Measurements from ENCODE around the gene SYT2. TPM values are rescaled to one million over a fixed set of nuclear protein-coding genes. Genes with fewer than 3 reads are reported as not detected.

Gene SYT2
- total RNA-seq, 2 experiments from 2014 or later = not detected

- ATAC-seq = no peak
- H3K4me3 Mint-ChIP-seq = no peak overlapping the region
Measured at GRCh38 chr1:202703191-202703590, 7.1 kb downstream of the SYT2 start.

GRCh38 chr1:202702088-202702487 is 8.2 kb downstream of the SYT2 start:
- no peak for DNase-seq
- Mint-ChIP-seq H3K4me3 (no peak overlapping the region), H3K27me3 (peaks cover 32% of the 10 kb centered on the region), H3K36me3 (ENCODE audit: low read depth) (no peaks in the 10 kb centered on the region), H3K4me1 (no peaks in the 10 kb centered on the region), H3K27ac (no peak overlapping the region), H3K9me3 (ENCODE audit: low read depth) (no peaks in the 10 kb centered on the region)
- intact Hi-C loops (cut with DNase I, micrococcal nuclease) = no loop called here
- ChIA-PET CTCF (interaction anchor here (0.7 to 3.3 kb wide), 2 partner anchors 17 to 168 kb away, joined by 3 to 15 read pairs; no protein-coding TSS in a partner anchor), POLR2A (no interaction called here)
- ATAC-seq = no peak

More at GRCh38 chr1:202703191-202703590, 7.1 kb downstream of the SYT2 start:
- ChIA-PET POLR2A (interaction anchor here (0.8 kb wide), 1 partner anchor 10 kb away, joined by 3 read pairs; no protein-coding TSS in a partner anchor), CTCF (interaction anchor here (1.0 kb wide), 2 partner anchors 10 to 16 kb away, joined by 3 read pairs; no protein-coding TSS in a partner anchor)
- Mint-ChIP-seq H3K36me3 (ENCODE audit: low read depth) (no peaks in the 10 kb centered on the region), H3K4me1 (no peaks in the 10 kb centered on the region), H3K27ac (no peak overlapping the region), H3K27me3 (peaks cover 36% of the 10 kb centered on the region), H3K9me3 (ENCODE audit: low read depth) (no peaks in the 10 kb centered on the region)
- intact Hi-C loops (cut with DNase I, micrococcal nuclease) = no loop called here
- no peak for DNase-seq

GRCh38 chr1:202701200-202701599 is 9.1 kb downstream of the SYT2 start:
- no peak overlapping the region for H3K4me3 Mint-ChIP-seq
- ChIA-PET CTCF (interaction anchor here (0.7 to 3.3 kb wide), 4 partner anchors 18 to 1236 kb away, joined by 3 to 15 read pairs (median 4); no protein-coding TSS in a partner anchor), POLR2A (no interaction called here)
- no peaks in the 10 kb centered on the region for H3K4me1 Mint-ChIP-seq
- DNase-seq (no peak), ATAC-seq (no peak)
- intact Hi-C loops (cut with DNase I, micrococcal nuclease) = no loop called here
- H3K27me3 Mint-ChIP-seq = peaks cover 32% of the 10 kb centered on the region
- no peaks in the 10 kb centered on the region for H3K9me3 Mint-ChIP-seq (ENCODE audit: low read depth)
- no peaks in the 10 kb centered on the region for H3K36me3 Mint-ChIP-seq (ENCODE audit: low read depth)
- no peak overlapping the region for H3K27ac Mint-ChIP-seq

GRCh38 chr1:202700061-202700460 is 10.2 kb downstream of the SYT2 start:
- CTCF ChIA-PET = interaction anchor here (0.6 to 3.3 kb wide), 5 partner anchors 14 to 1152 kb away, joined by 3 to 15 read pairs (median 3); no protein-coding TSS in a partner anchor
- Mint-ChIP-seq H3K36me3 (ENCODE audit: low read depth) (no peaks in the 10 kb centered on the region), H3K4me3 (no peak overlapping the region), H3K27ac (no peak overlapping the region), H3K4me1 (no peaks in the 10 kb centered on the region), H3K9me3 (ENCODE audit: low read depth) (no peaks in the 10 kb centered on the region), H3K27me3 (peaks cover 31% of the 10 kb centered on the region)
- ATAC-seq (no peak), DNase-seq (no peak)
- POLR2A ChIA-PET = no interaction called here
- intact Hi-C loops (cut with DNase I, micrococcal nuclease) = no loop called here

- Mint-ChIP-seq H3K4me3 (no peak overlapping the region), H3K27ac (no peak overlapping the region), H3K4me1 (no peaks in the 10 kb centered on the region), H3K36me3 (ENCODE audit: low read depth) (no peaks in the 10 kb centered on the region), H3K27me3 (peaks cover 27% of the 10 kb centered on the region), H3K9me3 (ENCODE audit: low read depth) (no peaks in the 10 kb centered on the region)
- ChIA-PET POLR2A (no interaction called here), CTCF (no interaction called here)
- DNase-seq (no peak), ATAC-seq (no peak)
- intact Hi-C loops (cut with DNase I, micrococcal nuclease) = no loop called here
Measured at GRCh38 chr1:202698276-202698675, 12.0 kb downstream of the SYT2 start.

GRCh38 chr1:202697038-202697437 is 13.2 kb downstream of the SYT2 start:
- CTCF ChIA-PET = interaction anchor here (0.8 kb wide), 1 partner anchor 23 kb away, joined by 3 read pairs; no protein-coding TSS in a partner anchor

GRCh38 chr1:202694314-202694713 is 15.9 kb downstream of the SYT2 start:
- Mint-ChIP-seq H3K27ac (no peak overlapping the region), H3K36me3 (ENCODE audit: low read depth) (no peaks in the 10 kb centered on the region), H3K4me3 (no peak overlapping the region), H3K27me3 (peaks cover 33% of the 10 kb centered on the region), H3K9me3 (ENCODE audit: low read depth) (no peaks in the 10 kb centered on the region), H3K4me1 (no peaks in the 10 kb centered on the region)
- CTCF ChIA-PET = no interaction called here
- intact Hi-C loops (cut with DNase I, micrococcal nuclease) = no loop called here
- POLR2A ChIA-PET = no interaction called here
- DNase-seq = no peak
- ATAC-seq = no peak

More at GRCh38 chr1:202697038-202697437, 13.2 kb downstream of the SYT2 start:
- intact Hi-C loops (cut with DNase I, micrococcal nuclease) = no loop called here
- POLR2A ChIA-PET = no interaction called here
- Mint-ChIP-seq H3K27ac (no peak overlapping the region), H3K36me3 (ENCODE audit: low read depth) (no peaks in the 10 kb centered on the region), H3K4me1 (no peaks in the 10 kb centered on the region), H3K9me3 (ENCODE audit: low read depth) (no peaks in the 10 kb centered on the region), H3K4me3 (no peak overlapping the region), H3K27me3 (peaks cover 26% of the 10 kb centered on the region)
- DNase-seq (no peak), ATAC-seq (no peak)

- no peaks in the 10 kb centered on the region for H3K36me3 Mint-ChIP-seq (ENCODE audit: low read depth)
- ATAC-seq = peak; percentile 57
- H3K9me3 Mint-ChIP-seq (ENCODE audit: low read depth) = no peaks in the 10 kb centered on the region
- H3K4me1 Mint-ChIP-seq = no peaks in the 10 kb centered on the region
- no peak overlapping the region for H3K27ac Mint-ChIP-seq
- ChIA-PET POLR2A (no interaction called here), CTCF (interaction anchor here (0.5 to 1.8 kb wide), 4 partner anchors 33 to 500 kb away, joined by 3 to 4 read pairs (median 3); no protein-coding TSS in a partner anchor)
- no peak overlapping the region for H3K4me3 Mint-ChIP-seq
- peak; percentile 85 for DNase-seq
- H3K27me3 Mint-ChIP-seq = peaks cover 33% of the 10 kb centered on the region
- intact Hi-C loops (cut with DNase I, micrococcal nuclease) = no loop called here
Measured at GRCh38 chr1:202692959-202693555, 17.2 kb downstream of the SYT2 start.

GRCh38 chr1:202691816-202692215 is 18.4 kb downstream of the SYT2 start:
- Mint-ChIP-seq H3K4me3 (no peak overlapping the region), H3K36me3 (ENCODE audit: low read depth) (no peaks in the 10 kb centered on the region), H3K9me3 (ENCODE audit: low read depth) (no peaks in the 10 kb centered on the region), H3K4me1 (no peaks in the 10 kb centered on the region), H3K27ac (no peak overlapping the region), H3K27me3 (peaks cover 30% of the 10 kb centered on the region)
- intact Hi-C loops (cut with DNase I, micrococcal nuclease) = no loop called here
- DNase-seq = no peak
- ATAC-seq = no peak
- ChIA-PET CTCF (interaction anchor here (0.6 to 1.8 kb wide), 5 partner anchors 26 to 1328 kb away, joined by 3 to 4 read pairs (median 3); no protein-coding TSS in a partner anchor), POLR2A (no interaction called here)

GRCh38 chr1:202689493-202690342 is 20.5 kb downstream of the SYT2 start:
- no peak for ATAC-seq

GRCh38 chr1:202689082-202689481 is 21.2 kb downstream of the SYT2 start:
- Mint-ChIP-seq H3K27me3 (peaks cover 24% of the 10 kb centered on the region), H3K27ac (no peak overlapping the region), H3K9me3 (ENCODE audit: low read depth) (no peaks in the 10 kb centered on the region), H3K4me1 (no peaks in the 10 kb centered on the region), H3K36me3 (ENCODE audit: low read depth) (no peaks in the 10 kb centered on the region), H3K4me3 (no peak overlapping the region)
- no peak for ATAC-seq
- intact Hi-C loops (cut with DNase I, micrococcal nuclease) = no loop called here
- ChIA-PET CTCF (interaction anchor here (1.1 kb wide), 1 partner anchor 31 kb away, joined by 4 read pairs; no protein-coding TSS in a partner anchor), POLR2A (no interaction called here)
- no peak for DNase-seq

More at GRCh38 chr1:202689493-202690342, 20.5 kb downstream of the SYT2 start:
- H3K27ac Mint-ChIP-seq = no peak overlapping the region
- peaks cover 22% of the 10 kb centered on the region for H3K27me3 Mint-ChIP-seq
- CTCF ChIA-PET = no interaction called here
- no peaks in the 10 kb centered on the region for H3K9me3 Mint-ChIP-seq (ENCODE audit: low read depth)
- intact Hi-C loops (cut with DNase I, micrococcal nuclease) = no loop called here
- no peaks in the 10 kb centered on the region for H3K4me1 Mint-ChIP-seq
- POLR2A ChIA-PET = no interaction called here
- no peaks in the 10 kb centered on the region for H3K36me3 Mint-ChIP-seq (ENCODE audit: low read depth)
- H3K4me3 Mint-ChIP-seq = no peak overlapping the region
- no peak for DNase-seq

Data from activated CD4-positive, alpha-beta T cell treated with anti-CD3 and anti-CD28 coated beads for 36 hours (primary cell).